HepG2 (cell line): ENCODE results near the gene ZSCAN4. TPM values are rescaled to one million over a fixed set of nuclear protein-coding genes. Genes with fewer than 3 reads are reported as not detected.

Experiments used
- ATAC-seq: fragments of 200-7000 bp; cut with Tn5 transposase; 3 replicates; pipeline ENCODE4 v1.9.1; 2020; ENCODE audit warnings: mild to moderate bottlenecking, moderate library complexity
- BruUV-seq: library from RNA; stranded (reverse); fragments of 400-500 nt; replicated peaks from 2 replicates; lab custom pipeline; 2021; lab: Mats Ljungman, UMichigan
- CTCF ChIA-PET: fragments of 300-600 bp; formaldehyde crosslinking; extraction: SDS; loops from one replicate; lab custom pipeline; 2021; ENCODE audit warnings: low total read pairs, inconsistent platforms, low intra/inter-chr PET ratio; lab: Yijun Ruan, JAX
- POLR2A ChIA-PET: fragments of 350-600 bp; sonication (Branson Sonifier 250); formaldehyde crosslinking; loops from one replicate; lab custom pipeline; 2020; ENCODE audit warnings: antibody characterized with exemption, inconsistent platforms; lab: Yijun Ruan, JAX
- DNase-seq: peaks from one replicate; pipeline ENCODE4 v3.0.0-alpha.2; 2015; ENCODE audit warnings: low spot score
- FAIRE-seq: peaks from 3 replicates; lab custom pipeline; 2011; peaks lifted over from hg19 to GRCh38; lab: Jason Lieb, UNC
- H2AFZ ChIP-seq: one replicate; pipeline ENCODE4 v1.6.1; 2011; ENCODE audit warnings: low read length, inconsistent platforms
- H3K27ac ChIP-seq: fragments of 300-600 bp; 3 replicates; pipeline ENCODE4 v1.8.0; 2011; ENCODE audit warnings: mixed run types, mild to moderate bottlenecking, mixed read lengths, low read length, inconsistent platforms; ENCODE audit not compliant: insufficient read depth; ENCODE audit errors: extremely low read length
- H3K27me3 ChIP-seq, 2 experiments: fragments of 200-600 bp in 1 of 2; 2 replicates in 1 of 2; 3 replicates in 1 of 2; pipeline versions ENCODE4 v1.6.0 to v1.8.0; 2011; ENCODE audit warnings: low read length in 2 of 2, mild to moderate bottlenecking in 2 of 2, moderate library complexity in 2 of 2, inconsistent platforms in 1 of 2; ENCODE audit not compliant: insufficient read depth in 2 of 2, control insufficient read depth in 1 of 2
- H3K36me3 ChIP-seq, 2 experiments: fragments of 200-600 bp in 1 of 2; replicated peaks in 1 of 2; 2 replicates in 1 of 2; 3 replicates in 1 of 2; pipeline versions ENCODE4 v1.5.1 to v1.8.0; 2011; ENCODE audit warnings: low read length in 2 of 2, inconsistent platforms in 1 of 2; ENCODE audit not compliant: insufficient read depth in 2 of 2, control insufficient read depth in 1 of 2
- H3K4me1 ChIP-seq: 2 replicates; pipeline ENCODE4 v1.5.1; 2012; ENCODE audit warnings: low read length, inconsistent platforms; ENCODE audit not compliant: insufficient read depth
- H3K4me2 ChIP-seq: 2 replicates; pipeline ENCODE4 v1.6.0; 2011; ENCODE audit warnings: low read depth, low read length, inconsistent platforms
- H3K4me3 ChIP-seq, 3 experiments: fragments of 200-600 bp in 1 of 3; sonication (generic), shearing (Covaris generic) in 1 of 3; replicated peaks in 1 of 3; 2 replicates each; pipeline ENCODE4 v1.5.1; 2011 to 2016; ENCODE audit warnings: low read length in 3 of 3, inconsistent platforms in 2 of 3, low read depth in 2 of 3, mild to moderate bottlenecking in 2 of 3, control low read depth in 1 of 3, mixed read lengths in 1 of 3; ENCODE audit not compliant: insufficient read depth in 1 of 3
- H3K79me2 ChIP-seq: one replicate; pipeline ENCODE4 v1.6.1; 2011; ENCODE audit warnings: low read length, inconsistent platforms; ENCODE audit not compliant: insufficient read depth
- H3K9ac ChIP-seq: 2 replicates; pipeline ENCODE4 v1.6.0; 2011; ENCODE audit warnings: mild to moderate bottlenecking, low read depth, low read length, inconsistent platforms; ENCODE audit not compliant: insufficient read depth
- H3K9me3 ChIP-seq: 2 replicates; pipeline ENCODE4 v1.5.1; 2012; ENCODE audit warnings: mild to moderate bottlenecking, low read length
- H4K20me1 ChIP-seq: 2 replicates; pipeline ENCODE4 v1.6.0; 2011; ENCODE audit warnings: inconsistent platforms, mild to moderate bottlenecking, low read length, moderate library complexity; ENCODE audit not compliant: insufficient read depth
- CSRNP2 ChIP-seq: sonication (generic); formaldehyde crosslinking; conservative IDR thresholded peaks from 2 replicates; pipeline ENCODE4 v1.8.0; 2022; ENCODE audit warnings: low read depth, missing genetic modification reagents
- HDAC6 ChIP-seq: fragments of 200-600 bp; sonication (generic); IDR thresholded peaks from 2 replicates; pipeline ENCODE4 v1.7.0; 2017; ENCODE audit warnings: mild to moderate bottlenecking, antibody characterized with exemption, low read length, low read depth
- LCORL ChIP-seq, 2 experiments: fragments of 450-650 bp in 1 of 2; sonication (generic) in 1 of 2; formaldehyde crosslinking in 1 of 2; IDR thresholded peaks; 2 replicates each; pipeline versions ENCODE4 v1.5.0 to v1.6.1; 2017 to 2020; ENCODE audit warnings: antibody characterized with exemption in 1 of 2, missing genetic modification reagents in 1 of 2
- MAFF ChIP-seq: IDR thresholded peaks from 2 replicates; pipeline ENCODE4 v1.6.1; 2011; ENCODE audit warnings: low read depth, low read length, improper control_type of control experiment
- MAFK ChIP-seq, 2 experiments: IDR thresholded peaks in 1 of 2; conservative IDR thresholded peaks in 1 of 2; 2 replicates each; pipeline ENCODE4 v1.6.1; 2011; ENCODE audit warnings: improper control_type of control experiment in 2 of 2, low read length in 2 of 2
- SIX1 ChIP-seq: sonication (generic); formaldehyde crosslinking; IDR thresholded peaks from 2 replicates; pipeline ENCODE4 v1.4.0; 2020; ENCODE audit warnings: missing genetic modification reagents, borderline replicate concordance
- SRSF1 ChIP-seq: fragments of 200-400 bp; formaldehyde crosslinking; optimal IDR thresholded peaks from 2 replicates; pipeline ENCODE3; 2017; ENCODE audit warnings: mild to moderate bottlenecking, low read depth, low read length, moderate library complexity
- TAF1 ChIP-seq: sonication (generic); formaldehyde crosslinking; IDR thresholded peaks from 2 replicates; pipeline ENCODE4 v1.4.0; 2020; ENCODE audit warnings: missing genetic modification reagents
- TFE3 ChIP-seq: IDR thresholded peaks from 2 replicates; pipeline ENCODE4 v1.6.1; 2016
- ZFP41 ChIP-seq: sonication (generic); formaldehyde crosslinking; IDR thresholded peaks from 2 replicates; pipeline ENCODE4 v1.4.0; 2020; ENCODE audit warnings: mild to moderate bottlenecking, missing genetic modification reagents, borderline replicate concordance
- ZNF124 ChIP-seq: sonication (generic); formaldehyde crosslinking; IDR thresholded peaks from 2 replicates; pipeline ENCODE4 v1.4.0; 2020; ENCODE audit warnings: missing genetic modification reagents
- ZNF263 ChIP-seq: sonication (generic); formaldehyde crosslinking; IDR thresholded peaks from 2 replicates; pipeline ENCODE4 v1.4.0; 2020; ENCODE audit warnings: missing genetic modification reagents
- WGBS: methylation state at CpG from one replicate; pipeline ENCODE4 v1.1.6; 2017; ENCODE audit warnings: low lambda C conversion rate; 5-methylcytosine and 5-hydroxymethylcytosine counted together
- in situ Hi-C: cut with HindIII; loops from 2 replicates; pipeline ENCODE4 v1.10.0; 2017; ENCODE audit warnings: low pct_unique_long_range_greater_than_20kb; ENCODE audit not compliant: extremely low pct_ligation_motif_present
- intact Hi-C: fragments of 100-400 bp; cut with micrococcal nuclease; formaldehyde crosslinking; loops from one replicate; pipeline ENCODE4 v1.10.0; 2022; ENCODE audit not compliant: unreplicated experiment
- polyA plus RNA-seq, 8 experiments: library from polyadenylated mRNA; depleted of rRNA in 3 of 8; stranded (reverse) in 7 of 8; unstranded in 1 of 8; fragments of >200 nt; fragmentation: Illumina TruSeq in 4 of 8; extraction: Trizol in 4 of 8; gene quantifications; 2 replicates each; pipeline versions ENCODE4 v1.2.1 to v1.2.3, GENCODE V29; 2011 to 2016; ENCODE audit warnings: low read depth in 4 of 8, missing spikeins in 1 of 8, mixed read lengths in 1 of 8; ENCODE audit not compliant: insufficient read depth in 1 of 8
- total RNA-seq, 5 experiments: library from RNA; depleted of rRNA; stranded (reverse); fragments of >200 nt; fragmentation: Illumina TruSeq; extraction: Trizol; gene quantifications; 2 replicates each; pipeline ENCODE4 v1.2.3, GENCODE V29; 2016; ENCODE audit warnings: low read depth in 1 of 5
- TF ChIP-seq, protein P1 (sequence below): sonication (generic); formaldehyde crosslinking; IDR thresholded peaks from 2 replicates; pipeline ENCODE4 v1.5.0; 2020; ENCODE audit warnings: missing genetic modification reagents

The ZSCAN4 gene
- total and polyA plus RNA-seq, 2 of the 13 experiments (the other 11 are each of a cell fraction or from before 2014, with no cell fraction given): 0.60 to 0.73 TPM

- DNase-seq (no peak), FAIRE-seq (no peak), ATAC-seq (no peak)
- in situ Hi-C loops: no loop called here
- WGBS: 94% methylated on average over 4 of the region's 4 CpGs
- no peaks in the 10 kb centered on the region for H3K4me1 ChIP-seq
- H3K4me2 ChIP-seq: no peak overlapping the region
- no TSS peak for BruUV-seq
- POLR2A ChIA-PET: interaction anchor here (1.0 kb wide), 1 partner anchor 8 kb away, joined by 3 read pairs; no protein-coding TSS in a partner anchor
- peaks cover 10 to 37% of the 10 kb centered on the region in 2 experiments for H3K36me3 ChIP-seq
- H3K4me3 ChIP-seq: no peak overlapping the region
- peak; percentile 93 for TF ChIP-seq LCORL (IDR thresholded peaks at IDR 0.05)
- TF ChIP-seq LCORL (CRISPR knock-in tag; IDR thresholded peaks at IDR 0.05): no peak
- no peak for TF ChIP-seq CSRNP2 (CRISPR knock-in tag)
- no peaks in the 10 kb centered on the region for H4K20me1 ChIP-seq
- CTCF ChIA-PET: no interaction called here
- no peaks in the 10 kb centered on the region for H3K79me2 ChIP-seq
- H3K27ac ChIP-seq: no peak overlapping the region
- intact Hi-C loops: no loop called here
- no peak overlapping the region for H2AFZ ChIP-seq
- no peaks in the 10 kb centered on the region for H3K27me3 ChIP-seq
- H3K9ac ChIP-seq: no peak overlapping the region
- H3K9me3 ChIP-seq: peaks cover 3% of the 10 kb centered on the region
These were observed 26.2 kb upstream of the ZSCAN4 start for GRCh38 chr19:57642396-57643046.

- no TSS peak for BruUV-seq
- no peaks in the 10 kb centered on the region for H3K4me1 ChIP-seq
- H3K27ac ChIP-seq: no peak overlapping the region
- H3K9ac ChIP-seq: no peak overlapping the region
- ChIA-PET CTCF (no interaction called here), POLR2A (no interaction called here)
- no peaks in the 10 kb centered on the region for H4K20me1 ChIP-seq
- intact Hi-C loops (no loop called here), in situ Hi-C loops (no loop called here)
- ATAC-seq: no peak
- no peak for DNase-seq
- FAIRE-seq: no peak
- H3K79me2 ChIP-seq: no peaks in the 10 kb centered on the region
- peaks cover 10 to 36% of the 10 kb centered on the region in 2 experiments for H3K36me3 ChIP-seq
- H3K9me3 ChIP-seq: no peaks in the 10 kb centered on the region
- H2AFZ ChIP-seq: no peak overlapping the region
- H3K27me3 ChIP-seq: no peaks in the 10 kb centered on the region
- H3K4me2 ChIP-seq: no peak overlapping the region
- no peak overlapping the region for H3K4me3 ChIP-seq
- TF ChIP-seq TAF1 (CRISPR knock-in tag) (no peak), MAFK (conservative IDR thresholded peaks at IDR 0.05 in 1 of 2, IDR thresholded peaks at IDR 0.05 in 1 of 2; ENCODE audit: low read length in 2 of 2) (peak in 1 of 2 experiments; percentile 67; a peak in 2 of 4 replicates), ZNF263 (no peak), SRSF1 (no peak), HDAC6 (no peak), ZNF124 (CRISPR knock-in tag) (no peak), MAFF (peak; percentile 11; the same call in 1 of the 2 replicates), ZFP41 (CRISPR knock-in tag) (no peak), TFE3 (CRISPR knock-in tag) (no peak), SIX1 (CRISPR knock-in tag) (no peak)
- TF ChIP-seq, protein P1, sequence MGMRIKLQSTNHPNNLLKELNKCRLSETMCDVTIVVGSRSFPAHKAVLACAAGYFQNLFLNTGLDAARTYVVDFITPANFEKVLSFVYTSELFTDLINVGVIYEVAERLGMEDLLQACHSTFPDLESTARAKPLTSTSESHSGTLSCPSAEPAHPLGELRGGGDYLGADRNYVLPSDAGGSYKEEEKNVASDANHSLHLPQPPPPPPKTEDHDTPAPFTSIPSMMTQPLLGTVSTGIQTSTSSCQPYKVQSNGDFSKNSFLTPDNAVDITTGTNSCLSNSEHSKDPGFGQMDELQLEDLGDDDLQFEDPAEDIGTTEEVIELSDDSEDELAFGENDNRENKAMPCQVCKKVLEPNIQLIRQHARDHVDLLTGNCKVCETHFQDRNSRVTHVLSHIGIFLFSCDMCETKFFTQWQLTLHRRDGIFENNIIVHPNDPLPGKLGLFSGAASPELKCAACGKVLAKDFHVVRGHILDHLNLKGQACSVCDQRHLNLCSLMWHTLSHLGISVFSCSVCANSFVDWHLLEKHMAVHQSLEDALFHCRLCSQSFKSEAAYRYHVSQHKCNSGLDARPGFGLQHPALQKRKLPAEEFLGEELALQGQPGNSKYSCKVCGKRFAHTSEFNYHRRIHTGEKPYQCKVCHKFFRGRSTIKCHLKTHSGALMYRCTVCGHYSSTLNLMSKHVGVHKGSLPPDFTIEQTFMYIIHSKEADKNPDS (CRISPR knock-in tag): no peak
These were observed 25.0 kb upstream of the ZSCAN4 start for GRCh38 chr19:57643734-57644133.
